HepG2 (cell line): Measurements from ENCODE around the gene AGAP1.

Source experiments
- MEIS1 ChIP-seq: sonication (generic); formaldehyde crosslinking; IDR thresholded peaks from 2 replicates; pipeline ENCODE4 v1.9.0; 2021; ENCODE audit warnings: mild to moderate bottlenecking, missing genetic modification reagents, moderate library complexity, borderline replicate concordance
- SMC3 ChIP-seq: IDR thresholded peaks from 2 replicates; pipeline ENCODE4 v1.6.1; 2011; ENCODE audit warnings: low read length, improper control_type of control experiment
- TCF7L2 ChIP-seq: IDR thresholded peaks from 2 replicates; pipeline ENCODE4 v1.6.1; 2011; ENCODE audit warnings: mild to moderate bottlenecking, low read depth, low read length, moderate library complexity
- ZKSCAN5 ChIP-seq: sonication (generic); formaldehyde crosslinking; IDR thresholded peaks from 2 replicates; pipeline ENCODE4 v1.5.1; 2020; ENCODE audit warnings: mild to moderate bottlenecking, missing genetic modification reagents
- TF ChIP-seq, protein P1 (sequence below): IDR thresholded peaks from 2 replicates; pipeline ENCODE4 v1.6.1; 2016
- TF ChIP-seq, protein P2 (sequence below): sonication (generic); formaldehyde crosslinking; IDR thresholded peaks from 2 replicates; pipeline ENCODE4 v1.5.0; 2020; ENCODE audit warnings: mild to moderate bottlenecking, missing genetic modification reagents, moderate library complexity

- no peak for TF ChIP-seq ZKSCAN5
- TF ChIP-seq, protein P1, sequence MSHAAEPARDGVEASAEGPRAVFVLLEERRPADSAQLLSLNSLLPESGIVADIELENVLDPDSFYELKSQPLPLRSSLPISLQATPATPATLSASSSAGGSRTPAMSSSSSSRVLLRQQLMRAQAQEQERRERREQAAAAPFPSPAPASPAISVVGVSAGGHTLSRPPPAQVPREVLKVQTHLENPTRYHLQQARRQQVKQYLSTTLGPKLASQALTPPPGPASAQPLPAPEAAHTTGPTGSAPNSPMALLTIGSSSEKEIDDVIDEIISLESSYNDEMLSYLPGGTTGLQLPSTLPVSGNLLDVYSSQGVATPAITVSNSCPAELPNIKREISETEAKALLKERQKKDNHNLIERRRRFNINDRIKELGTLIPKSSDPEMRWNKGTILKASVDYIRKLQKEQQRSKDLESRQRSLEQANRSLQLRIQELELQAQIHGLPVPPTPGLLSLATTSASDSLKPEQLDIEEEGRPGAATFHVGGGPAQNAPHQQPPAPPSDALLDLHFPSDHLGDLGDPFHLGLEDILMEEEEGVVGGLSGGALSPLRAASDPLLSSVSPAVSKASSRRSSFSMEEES (CRISPR knock-in tag): no peak
- TF ChIP-seq, protein P2, sequence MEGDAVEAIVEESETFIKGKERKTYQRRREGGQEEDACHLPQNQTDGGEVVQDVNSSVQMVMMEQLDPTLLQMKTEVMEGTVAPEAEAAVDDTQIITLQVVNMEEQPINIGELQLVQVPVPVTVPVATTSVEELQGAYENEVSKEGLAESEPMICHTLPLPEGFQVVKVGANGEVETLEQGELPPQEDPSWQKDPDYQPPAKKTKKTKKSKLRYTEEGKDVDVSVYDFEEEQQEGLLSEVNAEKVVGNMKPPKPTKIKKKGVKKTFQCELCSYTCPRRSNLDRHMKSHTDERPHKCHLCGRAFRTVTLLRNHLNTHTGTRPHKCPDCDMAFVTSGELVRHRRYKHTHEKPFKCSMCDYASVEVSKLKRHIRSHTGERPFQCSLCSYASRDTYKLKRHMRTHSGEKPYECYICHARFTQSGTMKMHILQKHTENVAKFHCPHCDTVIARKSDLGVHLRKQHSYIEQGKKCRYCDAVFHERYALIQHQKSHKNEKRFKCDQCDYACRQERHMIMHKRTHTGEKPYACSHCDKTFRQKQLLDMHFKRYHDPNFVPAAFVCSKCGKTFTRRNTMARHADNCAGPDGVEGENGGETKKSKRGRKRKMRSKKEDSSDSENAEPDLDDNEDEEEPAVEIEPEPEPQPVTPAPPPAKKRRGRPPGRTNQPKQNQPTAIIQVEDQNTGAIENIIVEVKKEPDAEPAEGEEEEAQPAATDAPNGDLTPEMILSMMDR: no peak
- TF ChIP-seq MEIS1 (CRISPR knock-in tag): no peak
- TF ChIP-seq TCF7L2: no peak
- TF ChIP-seq SMC3: no peak
These were observed 342.7 kb downstream of the AGAP1 start for GRCh38 chr2:235836491-235836911.
